H1 (cell line): Measurements from ENCODE around the gene RLN1. TPM values are rescaled to one million over a fixed set of nuclear protein-coding genes. Genes with fewer than 3 reads are reported as not detected.

ENCODE experiments used
- ASH2L ChIP-seq: fragments of 200-600, 300-600 bp; sonication (generic); IDR thresholded peaks from one replicate; pipeline ENCODE4 v1.7.1; 2017; ENCODE audit warnings: low read length
- BRCA1 ChIP-seq: IDR thresholded peaks from 2 replicates; pipeline ENCODE4 v1.6.1; 2012; ENCODE audit warnings: low read depth, low read length, improper control_type of control experiment
- CEBPB ChIP-seq: IDR thresholded peaks from 2 replicates; pipeline ENCODE4 v1.6.1; 2012; ENCODE audit warnings: low read depth, low read length
- CHD2 ChIP-seq: IDR thresholded peaks from 2 replicates; pipeline ENCODE4 v1.6.1; 2012; ENCODE audit warnings: low read length, improper control_type of control experiment
- CREB1 ChIP-seq: IDR thresholded peaks from 2 replicates; pipeline ENCODE4 v1.6.1; 2012; ENCODE audit warnings: inconsistent platforms
- EP300 ChIP-seq, 2 experiments: IDR thresholded peaks; 1 replicate in 1 of 2; 2 replicates in 1 of 2; pipeline ENCODE4 v1.6.1; 2011 to 2012; ENCODE audit warnings: low read depth in 2 of 2, low read length in 2 of 2, mild to moderate bottlenecking in 2 of 2, borderline replicate concordance in 1 of 2, inconsistent platforms in 1 of 2, moderate library complexity in 1 of 2
- FOSL1 ChIP-seq: IDR thresholded peaks from 2 replicates; pipeline ENCODE4 v1.6.1; 2011; ENCODE audit warnings: mild to moderate bottlenecking, low read depth, low read length, moderate library complexity; ENCODE audit not compliant: insufficient read depth
- GABPA ChIP-seq: IDR thresholded peaks from 2 replicates; pipeline ENCODE4 v1.6.1; 2011; ENCODE audit warnings: mild to moderate bottlenecking, low read length, moderate library complexity, borderline replicate concordance; ENCODE audit not compliant: insufficient read depth
- NRF1 ChIP-seq: IDR thresholded peaks from 2 replicates; pipeline ENCODE4 v1.6.1; 2011; ENCODE audit warnings: mild to moderate bottlenecking, low read depth, low read length, improper control_type of control experiment
- SAP30 ChIP-seq: fragments of 300-600 bp; sonication (generic); IDR thresholded peaks from 2 replicates; pipeline ENCODE4 v1.7.1; 2012; ENCODE audit warnings: low read length, moderate library complexity, mild to moderate bottlenecking, inconsistent platforms; ENCODE audit not compliant: insufficient read depth, insufficient replicate concordance
- polyA plus RNA-seq, 7 experiments: library from polyadenylated mRNA; depleted of rRNA in 3 of 7; stranded (reverse) in 5 of 7; unstranded in 2 of 7; fragments of >200 nt in 5 of 7; fragments of 200-250 nt in 2 of 7; gene quantifications; 1 replicate in 5 of 7; 2 replicates in 1 of 7; 4 replicates in 1 of 7; pipeline versions ENCODE4 v1.2.1 to v1.2.3, GENCODE V29; 2011 to 2013; ENCODE audit warnings: missing spikeins in 2 of 7, mixed read lengths in 2 of 7
- total RNA-seq: library from RNA; stranded (reverse); fragmentation: NEBNext Ultra II Directional; extraction: Animal tissue kit (Norgen Biotek cat#: 25700); gene quantifications from 2 replicates; pipeline ENCODE4 v1.2.1, GENCODE V29; 2021
- TF ChIP-seq, protein P1 (sequence below): fragments of 300-600 bp; sonication (generic); IDR thresholded peaks from 2 replicates; pipeline ENCODE4 v1.7.1; 2012; ENCODE audit warnings: low read length, moderate library complexity, mild to moderate bottlenecking, inconsistent platforms; ENCODE audit not compliant: insufficient replicate concordance

Gene RLN1
- total and polyA plus RNA-seq, 2 of the 8 experiments (the other 6 are each of a cell fraction or from before 2014, with no cell fraction given), result 0.51 to 0.80 TPM

DNA sequence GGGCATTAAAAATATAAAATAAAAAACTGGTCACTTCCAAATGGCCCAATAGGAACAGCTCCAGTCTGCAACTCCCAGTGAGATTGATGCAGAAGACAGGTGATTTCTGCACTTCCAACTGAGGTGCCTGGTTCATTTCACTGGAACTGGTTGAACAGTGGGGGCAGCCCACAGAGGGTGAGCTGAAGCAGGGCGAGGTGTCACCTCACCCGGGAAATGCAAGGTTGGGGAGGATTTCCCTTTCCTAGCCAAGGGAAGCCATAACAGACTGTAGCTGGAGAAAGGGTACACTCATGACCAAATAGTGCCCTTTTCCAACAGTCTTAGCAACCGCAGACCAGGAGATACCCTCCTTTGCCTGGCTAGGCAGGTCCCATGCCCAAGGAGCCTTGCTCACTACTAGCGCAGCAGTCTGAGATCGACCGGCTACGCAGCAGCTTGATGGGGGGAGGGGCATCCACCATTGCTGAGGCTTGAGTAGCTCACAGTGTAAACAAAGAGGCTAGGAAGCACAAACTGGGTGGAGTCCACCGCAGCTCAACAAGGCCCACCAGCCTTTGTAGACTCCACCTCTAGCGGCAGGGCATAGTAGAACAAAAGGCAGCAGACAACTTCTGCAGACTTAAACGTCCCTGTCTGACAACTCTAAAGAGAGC, 12.7 kb downstream of the RLN1 start (continued):
- TF ChIP-seq, protein P1, sequence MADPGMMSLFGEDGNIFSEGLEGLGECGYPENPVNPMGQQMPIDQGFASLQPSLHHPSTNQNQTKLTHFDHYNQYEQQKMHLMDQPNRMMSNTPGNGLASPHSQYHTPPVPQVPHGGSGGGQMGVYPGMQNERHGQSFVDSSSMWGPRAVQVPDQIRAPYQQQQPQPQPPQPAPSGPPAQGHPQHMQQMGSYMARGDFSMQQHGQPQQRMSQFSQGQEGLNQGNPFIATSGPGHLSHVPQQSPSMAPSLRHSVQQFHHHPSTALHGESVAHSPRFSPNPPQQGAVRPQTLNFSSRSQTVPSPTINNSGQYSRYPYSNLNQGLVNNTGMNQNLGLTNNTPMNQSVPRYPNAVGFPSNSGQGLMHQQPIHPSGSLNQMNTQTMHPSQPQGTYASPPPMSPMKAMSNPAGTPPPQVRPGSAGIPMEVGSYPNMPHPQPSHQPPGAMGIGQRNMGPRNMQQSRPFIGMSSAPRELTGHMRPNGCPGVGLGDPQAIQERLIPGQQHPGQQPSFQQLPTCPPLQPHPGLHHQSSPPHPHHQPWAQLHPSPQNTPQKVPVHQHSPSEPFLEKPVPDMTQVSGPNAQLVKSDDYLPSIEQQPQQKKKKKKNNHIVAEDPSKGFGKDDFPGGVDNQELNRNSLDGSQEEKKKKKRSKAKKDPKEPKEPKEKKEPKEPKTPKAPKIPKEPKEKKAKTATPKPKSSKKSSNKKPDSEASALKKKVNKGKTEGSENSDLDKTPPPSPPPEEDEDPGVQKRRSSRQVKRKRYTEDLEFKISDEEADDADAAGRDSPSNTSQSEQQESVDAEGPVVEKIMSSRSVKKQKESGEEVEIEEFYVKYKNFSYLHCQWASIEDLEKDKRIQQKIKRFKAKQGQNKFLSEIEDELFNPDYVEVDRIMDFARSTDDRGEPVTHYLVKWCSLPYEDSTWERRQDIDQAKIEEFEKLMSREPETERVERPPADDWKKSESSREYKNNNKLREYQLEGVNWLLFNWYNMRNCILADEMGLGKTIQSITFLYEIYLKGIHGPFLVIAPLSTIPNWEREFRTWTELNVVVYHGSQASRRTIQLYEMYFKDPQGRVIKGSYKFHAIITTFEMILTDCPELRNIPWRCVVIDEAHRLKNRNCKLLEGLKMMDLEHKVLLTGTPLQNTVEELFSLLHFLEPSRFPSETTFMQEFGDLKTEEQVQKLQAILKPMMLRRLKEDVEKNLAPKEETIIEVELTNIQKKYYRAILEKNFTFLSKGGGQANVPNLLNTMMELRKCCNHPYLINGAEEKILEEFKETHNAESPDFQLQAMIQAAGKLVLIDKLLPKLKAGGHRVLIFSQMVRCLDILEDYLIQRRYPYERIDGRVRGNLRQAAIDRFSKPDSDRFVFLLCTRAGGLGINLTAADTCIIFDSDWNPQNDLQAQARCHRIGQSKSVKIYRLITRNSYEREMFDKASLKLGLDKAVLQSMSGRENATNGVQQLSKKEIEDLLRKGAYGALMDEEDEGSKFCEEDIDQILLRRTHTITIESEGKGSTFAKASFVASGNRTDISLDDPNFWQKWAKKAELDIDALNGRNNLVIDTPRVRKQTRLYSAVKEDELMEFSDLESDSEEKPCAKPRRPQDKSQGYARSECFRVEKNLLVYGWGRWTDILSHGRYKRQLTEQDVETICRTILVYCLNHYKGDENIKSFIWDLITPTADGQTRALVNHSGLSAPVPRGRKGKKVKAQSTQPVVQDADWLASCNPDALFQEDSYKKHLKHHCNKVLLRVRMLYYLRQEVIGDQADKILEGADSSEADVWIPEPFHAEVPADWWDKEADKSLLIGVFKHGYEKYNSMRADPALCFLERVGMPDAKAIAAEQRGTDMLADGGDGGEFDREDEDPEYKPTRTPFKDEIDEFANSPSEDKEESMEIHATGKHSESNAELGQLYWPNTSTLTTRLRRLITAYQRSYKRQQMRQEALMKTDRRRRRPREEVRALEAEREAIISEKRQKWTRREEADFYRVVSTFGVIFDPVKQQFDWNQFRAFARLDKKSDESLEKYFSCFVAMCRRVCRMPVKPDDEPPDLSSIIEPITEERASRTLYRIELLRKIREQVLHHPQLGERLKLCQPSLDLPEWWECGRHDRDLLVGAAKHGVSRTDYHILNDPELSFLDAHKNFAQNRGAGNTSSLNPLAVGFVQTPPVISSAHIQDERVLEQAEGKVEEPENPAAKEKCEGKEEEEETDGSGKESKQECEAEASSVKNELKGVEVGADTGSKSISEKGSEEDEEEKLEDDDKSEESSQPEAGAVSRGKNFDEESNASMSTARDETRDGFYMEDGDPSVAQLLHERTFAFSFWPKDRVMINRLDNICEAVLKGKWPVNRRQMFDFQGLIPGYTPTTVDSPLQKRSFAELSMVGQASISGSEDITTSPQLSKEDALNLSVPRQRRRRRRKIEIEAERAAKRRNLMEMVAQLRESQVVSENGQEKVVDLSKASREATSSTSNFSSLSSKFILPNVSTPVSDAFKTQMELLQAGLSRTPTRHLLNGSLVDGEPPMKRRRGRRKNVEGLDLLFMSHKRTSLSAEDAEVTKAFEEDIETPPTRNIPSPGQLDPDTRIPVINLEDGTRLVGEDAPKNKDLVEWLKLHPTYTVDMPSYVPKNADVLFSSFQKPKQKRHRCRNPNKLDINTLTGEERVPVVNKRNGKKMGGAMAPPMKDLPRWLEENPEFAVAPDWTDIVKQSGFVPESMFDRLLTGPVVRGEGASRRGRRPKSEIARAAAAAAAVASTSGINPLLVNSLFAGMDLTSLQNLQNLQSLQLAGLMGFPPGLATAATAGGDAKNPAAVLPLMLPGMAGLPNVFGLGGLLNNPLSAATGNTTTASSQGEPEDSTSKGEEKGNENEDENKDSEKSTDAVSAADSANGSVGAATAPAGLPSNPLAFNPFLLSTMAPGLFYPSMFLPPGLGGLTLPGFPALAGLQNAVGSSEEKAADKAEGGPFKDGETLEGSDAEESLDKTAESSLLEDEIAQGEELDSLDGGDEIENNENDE, result no peak
- TF ChIP-seq FOSL1 (no peak), NRF1 (no peak), SAP30 (no peak), CREB1 (0 out of 2 replicates have a peak, but pooled peaks have one; percentile 13), ASH2L (peak; percentile 97), BRCA1 (no peak), EP300 (IDR thresholded peaks at IDR 0.05; ENCODE audit: borderline replicate concordance in 1 of 2, low read depth in 2 of 2, low read length in 2 of 2) (no peak), GABPA (no peak), CEBPB (no peak), CHD2 (no peak)
